ENCODE measurements around the gene DDX41. TPM values are rescaled to one million over a fixed set of nuclear protein-coding genes. Genes with fewer than 3 reads are reported as not detected.

The DDX41 gene
- total RNA-seq, 1 experiment from 2014 or later: 136 TPM

DNA sequence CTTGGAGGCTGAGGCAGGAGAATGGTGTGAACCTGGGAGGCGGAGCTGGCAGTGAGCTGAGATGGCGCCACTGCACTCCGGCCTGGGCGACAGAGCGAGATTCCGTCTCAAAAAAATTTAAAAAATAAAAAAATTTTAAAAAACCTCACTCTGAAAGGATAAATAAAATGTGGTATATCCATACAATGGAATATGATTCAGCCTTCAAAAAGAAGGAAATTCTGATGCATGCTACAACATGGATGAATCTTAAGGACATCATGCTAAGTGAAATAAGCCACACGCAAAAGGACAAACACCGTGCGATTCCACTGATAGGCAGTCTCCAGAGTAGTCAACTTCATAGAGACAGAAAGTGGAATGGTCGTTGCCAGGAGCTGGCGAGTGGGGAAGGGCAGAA lies 51.7 kb downstream of the DDX41 start:
- TF ChIP-seq TEAD4 (CRISPR knock-in tag; IDR thresholded peaks at IDR 0.05) (no peak), CTCF (IDR thresholded peaks at IDR 0.05) (no peak), ZBTB43 (CRISPR knock-in tag; IDR thresholded peaks at IDR 0.05) (no peak), CBFB (CRISPR knock-in tag; IDR thresholded peaks at IDR 0.05; ENCODE audit: low read depth) (no peak)
- TF ChIP-seq, protein P1, sequence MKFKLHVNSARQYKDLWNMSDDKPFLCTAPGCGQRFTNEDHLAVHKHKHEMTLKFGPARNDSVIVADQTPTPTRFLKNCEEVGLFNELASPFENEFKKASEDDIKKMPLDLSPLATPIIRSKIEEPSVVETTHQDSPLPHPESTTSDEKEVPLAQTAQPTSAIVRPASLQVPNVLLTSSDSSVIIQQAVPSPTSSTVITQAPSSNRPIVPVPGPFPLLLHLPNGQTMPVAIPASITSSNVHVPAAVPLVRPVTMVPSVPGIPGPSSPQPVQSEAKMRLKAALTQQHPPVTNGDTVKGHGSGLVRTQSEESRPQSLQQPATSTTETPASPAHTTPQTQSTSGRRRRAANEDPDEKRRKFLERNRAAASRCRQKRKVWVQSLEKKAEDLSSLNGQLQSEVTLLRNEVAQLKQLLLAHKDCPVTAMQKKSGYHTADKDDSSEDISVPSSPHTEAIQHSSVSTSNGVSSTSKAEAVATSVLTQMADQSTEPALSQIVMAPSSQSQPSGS (CRISPR knock-in tag; IDR thresholded peaks at IDR 0.05; ENCODE audit: borderline replicate concordance, low read depth): no peak
- H3K4me1 Mint-ChIP-seq: peaks cover 8% of the 10 kb centered on the region
- H3K36me3 Mint-ChIP-seq: peaks cover 70% of the 10 kb centered on the region
- H3K4me3 Mint-ChIP-seq: no peak overlapping the region
- H3K27me3 Mint-ChIP-seq (ENCODE audit: low read depth): no peaks in the 10 kb centered on the region
- CTCF ChIA-PET: interaction anchor here (1.3 to 1.9 kb wide), 2 partner anchors 8 to 9 kb away, joined by 4 to 6 read pairs; no protein-coding TSS in a partner anchor
- ATAC-seq: no peak
- DNase-seq (ENCODE audit: low spot score): no peak
- POLR2A ChIA-PET: no interaction called here
- H3K27ac Mint-ChIP-seq: no peak overlapping the region
- H3K9me3 Mint-ChIP-seq: peaks cover 10% of the 10 kb centered on the region

GRCh38 chr5:177462021-177462670 lies 54.6 kb downstream of the DDX41 start:
- peaks cover 10% of the 10 kb centered on the region for H3K9me3 Mint-ChIP-seq
- H3K4me1 Mint-ChIP-seq: peaks cover 4% of the 10 kb centered on the region
- ChIA-PET CTCF (no interaction called here), POLR2A (no interaction called here)
- TF ChIP-seq IRF2 (CRISPR knock-in tag; IDR thresholded peaks at IDR 0.05; ENCODE audit: borderline replicate concordance, low read depth) (no peak), SOX15 (CRISPR knock-in tag; IDR thresholded peaks at IDR 0.05) (no peak), MAX (CRISPR knock-in tag; IDR thresholded peaks at IDR 0.05) (no peak), USF2 (CRISPR knock-in tag; IDR thresholded peaks at IDR 0.05) (no peak)
- TF ChIP-seq, protein P2, sequence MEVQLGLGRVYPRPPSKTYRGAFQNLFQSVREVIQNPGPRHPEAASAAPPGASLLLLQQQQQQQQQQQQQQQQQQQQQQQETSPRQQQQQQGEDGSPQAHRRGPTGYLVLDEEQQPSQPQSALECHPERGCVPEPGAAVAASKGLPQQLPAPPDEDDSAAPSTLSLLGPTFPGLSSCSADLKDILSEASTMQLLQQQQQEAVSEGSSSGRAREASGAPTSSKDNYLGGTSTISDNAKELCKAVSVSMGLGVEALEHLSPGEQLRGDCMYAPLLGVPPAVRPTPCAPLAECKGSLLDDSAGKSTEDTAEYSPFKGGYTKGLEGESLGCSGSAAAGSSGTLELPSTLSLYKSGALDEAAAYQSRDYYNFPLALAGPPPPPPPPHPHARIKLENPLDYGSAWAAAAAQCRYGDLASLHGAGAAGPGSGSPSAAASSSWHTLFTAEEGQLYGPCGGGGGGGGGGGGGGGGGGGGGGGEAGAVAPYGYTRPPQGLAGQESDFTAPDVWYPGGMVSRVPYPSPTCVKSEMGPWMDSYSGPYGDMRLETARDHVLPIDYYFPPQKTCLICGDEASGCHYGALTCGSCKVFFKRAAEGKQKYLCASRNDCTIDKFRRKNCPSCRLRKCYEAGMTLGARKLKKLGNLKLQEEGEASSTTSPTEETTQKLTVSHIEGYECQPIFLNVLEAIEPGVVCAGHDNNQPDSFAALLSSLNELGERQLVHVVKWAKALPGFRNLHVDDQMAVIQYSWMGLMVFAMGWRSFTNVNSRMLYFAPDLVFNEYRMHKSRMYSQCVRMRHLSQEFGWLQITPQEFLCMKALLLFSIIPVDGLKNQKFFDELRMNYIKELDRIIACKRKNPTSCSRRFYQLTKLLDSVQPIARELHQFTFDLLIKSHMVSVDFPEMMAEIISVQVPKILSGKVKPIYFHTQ (CRISPR knock-in tag; IDR thresholded peaks at IDR 0.05): no peak
- TF ChIP-seq, protein P3, sequence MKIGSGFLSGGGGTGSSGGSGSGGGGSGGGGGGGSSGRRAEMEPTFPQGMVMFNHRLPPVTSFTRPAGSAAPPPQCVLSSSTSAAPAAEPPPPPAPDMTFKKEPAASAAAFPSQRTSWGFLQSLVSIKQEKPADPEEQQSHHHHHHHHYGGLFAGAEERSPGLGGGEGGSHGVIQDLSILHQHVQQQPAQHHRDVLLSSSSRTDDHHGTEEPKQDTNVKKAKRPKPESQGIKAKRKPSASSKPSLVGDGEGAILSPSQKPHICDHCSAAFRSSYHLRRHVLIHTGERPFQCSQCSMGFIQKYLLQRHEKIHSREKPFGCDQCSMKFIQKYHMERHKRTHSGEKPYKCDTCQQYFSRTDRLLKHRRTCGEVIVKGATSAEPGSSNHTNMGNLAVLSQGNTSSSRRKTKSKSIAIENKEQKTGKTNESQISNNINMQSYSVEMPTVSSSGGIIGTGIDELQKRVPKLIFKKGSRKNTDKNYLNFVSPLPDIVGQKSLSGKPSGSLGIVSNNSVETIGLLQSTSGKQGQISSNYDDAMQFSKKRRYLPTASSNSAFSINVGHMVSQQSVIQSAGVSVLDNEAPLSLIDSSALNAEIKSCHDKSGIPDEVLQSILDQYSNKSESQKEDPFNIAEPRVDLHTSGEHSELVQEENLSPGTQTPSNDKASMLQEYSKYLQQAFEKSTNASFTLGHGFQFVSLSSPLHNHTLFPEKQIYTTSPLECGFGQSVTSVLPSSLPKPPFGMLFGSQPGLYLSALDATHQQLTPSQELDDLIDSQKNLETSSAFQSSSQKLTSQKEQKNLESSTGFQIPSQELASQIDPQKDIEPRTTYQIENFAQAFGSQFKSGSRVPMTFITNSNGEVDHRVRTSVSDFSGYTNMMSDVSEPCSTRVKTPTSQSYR (CRISPR knock-in tag; IDR thresholded peaks at IDR 0.05): no peak
- no peak for DNase-seq (ENCODE audit: low spot score)
- peaks cover 62% of the 10 kb centered on the region for H3K36me3 Mint-ChIP-seq
- ATAC-seq: no peak
- H3K4me3 Mint-ChIP-seq: no peak overlapping the region
- no peak overlapping the region for H3K27ac Mint-ChIP-seq
- H3K27me3 Mint-ChIP-seq (ENCODE audit: low read depth): no peaks in the 10 kb centered on the region

Other genes with a start within 250 kb of the DDX41 start
- 37.0 to 40.2 TPM (median 38.0 TPM) in 3 replicates for gene RAB24, start 213.2 kb downstream of the DDX41 start, total RNA-seq (2021)
- gene PRELID1, start 213.2 kb downstream of the DDX41 start, total RNA-seq (2021): 235 to 273 TPM (median 245 TPM) in 3 replicates
- gene MXD3, start 205.1 kb downstream of the DDX41 start, total RNA-seq (2021): 16.9 to 25.7 TPM (median 18.8 TPM) in 3 replicates
- gene LMAN2, start 165.3 kb downstream of the DDX41 start, total RNA-seq (2021): 141 to 162 TPM (median 147 TPM) in 3 replicates
- gene RGS14, start 159.0 kb downstream of the DDX41 start, total RNA-seq (2021): 60.4 to 74.6 TPM (median 64.6 TPM) in 3 replicates
- gene SLC34A1, start 132.5 kb downstream of the DDX41 start, total RNA-seq (2021): not detected in 3 replicates
- gene PFN3, start 116.3 kb downstream of the DDX41 start, total RNA-seq (2021): 0.48 TPM in 1 of 3 replicates, not detected in the others
- gene F12, start 107.4 kb downstream of the DDX41 start, total RNA-seq (2021): 10.0 to 12.8 TPM (median 12.1 TPM) in 3 replicates
- 60.7 to 69.2 TPM (median 61.7 TPM) in 3 replicates for gene GRK6, start 90.3 kb downstream of the DDX41 start, total RNA-seq (2021)
- gene PRR7, start 70.1 kb downstream of the DDX41 start, total RNA-seq (2021): 13.1 to 14.7 TPM (median 14.6 TPM) in 3 replicates
- 267 to 288 TPM (median 269 TPM) in 3 replicates for gene DBN1, start 43.3 kb downstream of the DDX41 start, total RNA-seq (2021)
- 124 to 142 TPM (median 139 TPM) in 3 replicates for gene PDLIM7, start 19.4 kb downstream of the DDX41 start, total RNA-seq (2021)
- gene DOK3, start 7.1 kb downstream of the DDX41 start, total RNA-seq (2021): 9.0 to 9.9 TPM (median 9.0 TPM) in 3 replicates
- 95.1 to 101 TPM (median 95.6 TPM) in 3 replicates for gene FAM193B, start 37.6 kb upstream of the DDX41 start, total RNA-seq (2021)
- 164 to 172 TPM (median 170 TPM) in 3 replicates for gene TMED9, start 75.2 kb upstream of the DDX41 start, total RNA-seq (2021)
- gene B4GALT7, start 83.2 kb upstream of the DDX41 start, total RNA-seq (2021): 20.3 to 22.5 TPM (median 21.7 TPM) in 3 replicates

All from WTC11 (cell line).